ENCODE data around the gene NEU2.

GRCh38 chr2:233021771-233022170, 10.7 kb upstream of the NEU2 start:
- no peak for TF ChIP-seq CTCF (IDR thresholded peaks at IDR 0.05; ENCODE audit: low read depth, low read length, poor library complexity, severe bottlenecking)
- no peak for TF ChIP-seq EZH2phosphoT487 (IDR thresholded peaks at IDR 0.05; ENCODE audit: borderline replicate concordance, low read length)
